HCT116 (cell line): ENCODE measurements around the gene NT5C3A. TPM values are rescaled to one million over a fixed set of nuclear protein-coding genes. Genes with fewer than 3 reads are reported as not detected.

Experiments
- ATAC-seq: fragments of 200-7000 bp; cut with Tn5 transposase; 2 replicates; pipeline ENCODE4 v1.9.1; 2020; ENCODE audit warnings: mild to moderate bottlenecking, moderate library complexity
- BruUV-seq: library from RNA; stranded (reverse); fragments of 400-500 nt; replicated peaks from 2 replicates; lab custom pipeline; 2021; lab: Mats Ljungman, UMichigan
- CTCF ChIA-PET: fragments of 300-600 bp; sonication (Branson Sonifier 250); formaldehyde crosslinking; loops from one replicate; lab custom pipeline; 2021; ENCODE audit warnings: antibody characterized with exemption; lab: Charles Lee
- POLR2A ChIA-PET: fragments of 300-600, 350-600 bp; sonication (Branson Sonifier 250); formaldehyde crosslinking; loops from one replicate; lab custom pipeline; 2021; ENCODE audit warnings: antibody characterized with exemption; lab: Charles Lee
- RAD21 ChIA-PET, 2 experiments: fragments of 300-600 bp; sonication (Branson Sonifier 250); formaldehyde crosslinking; loops; one replicate each; lab custom pipeline; 2023; ENCODE audit warnings: low total read pairs in 2 of 2; ENCODE audit not compliant: uncharacterized antibody in 2 of 2, unreplicated experiment in 2 of 2, low non-redundant PET in 1 of 2; lab: Charles Lee
- DNase-seq: peaks from one replicate; pipeline ENCODE4 v3.0.0-alpha.2; 2010; ENCODE audit warnings: low read depth, low spot score
- H2AFZ ChIP-seq: fragments of 200-600 bp; shearing (Covaris generic), sonication (generic); 2 replicates; pipeline ENCODE4 v1.6.1; 2017; ENCODE audit warnings: low read depth, mixed run types, mixed read lengths, antibody characterized with exemption, low read length; ENCODE audit not compliant: poor library complexity, severe bottlenecking
- H3K27ac ChIP-seq: 2 replicates; pipeline ENCODE4 v1.5.1; 2012; ENCODE audit warnings: low read depth, low read length
- H3K27me3 ChIP-seq: fragments of 200-600 bp; sonication (generic); 2 replicates; pipeline ENCODE4 v1.6.1; 2016; ENCODE audit warnings: mixed run types, low read length, mixed read lengths; ENCODE audit not compliant: insufficient read depth
- H3K36me3 ChIP-seq, 2 experiments: fragments of 200-500 bp in 1 of 2; fragments of 200-600 bp in 1 of 2; sonication (Bioruptor generic) in 1 of 2; sonication (generic) in 1 of 2; 2 replicates each; pipeline versions ENCODE4 v1.5.1 to v1.6.1; 2014 to 2016; ENCODE audit warnings: low read length in 2 of 2, inconsistent platforms in 1 of 2, mixed read lengths in 1 of 2, mixed run types in 1 of 2; ENCODE audit not compliant: insufficient read depth in 2 of 2, control insufficient read depth in 1 of 2
- H3K4me1 ChIP-seq, 2 experiments: fragments of 200-600 bp in 1 of 2; sonication (generic) in 1 of 2; 2 replicates each; pipeline versions ENCODE4 v1.5.1 to v1.6.1; 2012 to 2017; ENCODE audit warnings: low read length in 2 of 2, inconsistent platforms in 1 of 2, mild to moderate bottlenecking in 1 of 2, mixed read lengths in 1 of 2, mixed run types in 1 of 2, moderate library complexity in 1 of 2; ENCODE audit not compliant: insufficient read depth in 2 of 2, control insufficient read depth in 1 of 2
- H3K4me2 ChIP-seq: fragments of 200-600 bp; sonication (generic); 2 replicates; pipeline ENCODE4 v1.6.1; 2017; ENCODE audit warnings: mixed run types, low read length, mixed read lengths
- H3K4me3 ChIP-seq, 2 experiments: fragments of 200-600 bp in 1 of 2; sonication (generic) in 1 of 2; replicated peaks in 1 of 2; 2 replicates each; pipeline ENCODE4 v1.5.1; 2011 to 2016; ENCODE audit warnings: low read length in 2 of 2, control low read depth in 1 of 2, low read depth in 1 of 2, mild to moderate bottlenecking in 1 of 2, mixed read lengths in 1 of 2, mixed run types in 1 of 2
- H3K79me2 ChIP-seq: fragments of 200-600 bp; sonication (generic); 2 replicates; pipeline ENCODE4 v1.6.1; 2017; ENCODE audit warnings: mild to moderate bottlenecking, mixed run types, low read length, moderate library complexity, mixed read lengths; ENCODE audit not compliant: insufficient read depth
- H3K9ac ChIP-seq: fragments of 200-600 bp; sonication (generic); 2 replicates; pipeline ENCODE4 v1.6.1; 2016; ENCODE audit warnings: low read length, mixed read lengths
- H3K9me2 ChIP-seq: fragments of 200-600 bp; sonication (generic), shearing (Covaris generic); 2 replicates; pipeline ENCODE4 v1.6.1; 2017; ENCODE audit warnings: mixed run types, mild to moderate bottlenecking, moderate library complexity; ENCODE audit not compliant: insufficient read depth
- H3K9me3 ChIP-seq, 2 experiments: fragments of 200-500 bp in 1 of 2; fragments of 200-600 bp in 1 of 2; sonication (Bioruptor generic) in 1 of 2; sonication (generic) in 1 of 2; 2 replicates each; pipeline ENCODE4 v1.6.1; 2014 to 2017; ENCODE audit warnings: low read length in 2 of 2, mixed read lengths in 2 of 2, inconsistent platforms in 1 of 2, low read depth in 1 of 2, mild to moderate bottlenecking in 1 of 2, mixed run types in 1 of 2, moderate library complexity in 1 of 2; ENCODE audit not compliant: control insufficient read depth in 1 of 2, insufficient read depth in 1 of 2
- H4K20me1 ChIP-seq: fragments of 200-600 bp; sonication (generic), shearing (Covaris generic); 2 replicates; pipeline ENCODE4 v1.6.1; 2017; ENCODE audit warnings: mixed run types, mild to moderate bottlenecking, moderate library complexity; ENCODE audit not compliant: insufficient read depth
- CBX3 ChIP-seq: IDR thresholded peaks from 2 replicates; pipeline ENCODE4 v1.6.1; 2012; ENCODE audit warnings: low read depth
- CEBPB ChIP-seq: IDR thresholded peaks from 2 replicates; pipeline ENCODE4 v1.6.1; 2012; ENCODE audit warnings: low read depth
- ELF1 ChIP-seq: IDR thresholded peaks from 2 replicates; pipeline ENCODE4 v1.6.1; 2012; ENCODE audit warnings: low read depth, borderline replicate concordance
- FOSL1 ChIP-seq: IDR thresholded peaks from 2 replicates; pipeline ENCODE4 v1.6.1; 2012; ENCODE audit warnings: low read depth
- JUND ChIP-seq: IDR thresholded peaks from 2 replicates; pipeline ENCODE4 v1.6.1; 2012
- MAX ChIP-seq: IDR thresholded peaks from 2 replicates; pipeline ENCODE4 v1.6.1; 2012
- POLR2A ChIP-seq: IDR thresholded peaks from 2 replicates; pipeline ENCODE4 v1.7.0; 2011; ENCODE audit warnings: borderline replicate concordance; ENCODE audit not compliant: insufficient read depth, insufficient read length; ENCODE audit errors: extremely low read depth
- POLR2AphosphoS5 ChIP-seq: IDR thresholded peaks from 2 replicates; pipeline ENCODE4 v1.6.1; 2011; ENCODE audit warnings: mild to moderate bottlenecking, low read depth, low read length, moderate library complexity
- RAD21 ChIP-seq: IDR thresholded peaks from 2 replicates; pipeline ENCODE4 v1.6.1; 2012; ENCODE audit warnings: low read depth, mild to moderate bottlenecking
- SIN3A ChIP-seq: IDR thresholded peaks from 2 replicates; pipeline ENCODE4 v1.6.1; 2012; ENCODE audit warnings: low read depth
- SRF ChIP-seq: IDR thresholded peaks from 2 replicates; pipeline ENCODE4 v1.6.1; 2012; ENCODE audit warnings: low read depth
- ZNF274 ChIP-seq: fragments of 200-500 bp; sonication (Bioruptor generic); IDR thresholded peaks from 2 replicates; pipeline ENCODE4 v1.6.1; 2014; ENCODE audit warnings: mild to moderate bottlenecking, low read depth, low read length, inconsistent platforms
- intact Hi-C: fragments of 100-400 bp; cut with micrococcal nuclease; formaldehyde crosslinking; loops from 2 replicates; pipeline ENCODE4 v1.10.0; 2022
- total RNA-seq: library from RNA; stranded (reverse); gene quantifications from one replicate; pipeline ENCODE4 v1.2.1, GENCODE V29; 2021; ENCODE audit not compliant: unreplicated experiment
- TF ChIP-seq, protein P1 (sequence below): IDR thresholded peaks from 2 replicates; pipeline ENCODE4 v1.6.1; 2012; ENCODE audit warnings: low read depth
- TF ChIP-seq, protein P2 (sequence below), 3 experiments: fragments of 200-600 bp in 1 of 3; sonication (generic) in 1 of 3; IDR thresholded peaks in 2 of 3; conservative IDR thresholded peaks in 1 of 3; 2 replicates each; pipeline ENCODE4 v1.5.1; 2012 to 2017; ENCODE audit warnings: low read depth in 2 of 3, low read length in 2 of 3, antibody characterized with exemption in 1 of 3, borderline replicate concordance in 1 of 3, control low read depth in 1 of 3, mild to moderate bottlenecking in 1 of 3, mixed read lengths in 1 of 3, mixed run types in 1 of 3, moderate library complexity in 1 of 3; ENCODE audit not compliant: insufficient read depth in 1 of 3
- TF ChIP-seq, protein P3 (sequence below): IDR thresholded peaks from 2 replicates; pipeline ENCODE4 v1.6.1; 2011; ENCODE audit warnings: mild to moderate bottlenecking, low read length, moderate library complexity; ENCODE audit not compliant: insufficient replicate concordance; ENCODE audit errors: extremely low read depth

The NT5C3A gene
- total RNA-seq, 1 experiment from 2014 or later, result 32.5 TPM

- TF ChIP-seq, protein P1, sequence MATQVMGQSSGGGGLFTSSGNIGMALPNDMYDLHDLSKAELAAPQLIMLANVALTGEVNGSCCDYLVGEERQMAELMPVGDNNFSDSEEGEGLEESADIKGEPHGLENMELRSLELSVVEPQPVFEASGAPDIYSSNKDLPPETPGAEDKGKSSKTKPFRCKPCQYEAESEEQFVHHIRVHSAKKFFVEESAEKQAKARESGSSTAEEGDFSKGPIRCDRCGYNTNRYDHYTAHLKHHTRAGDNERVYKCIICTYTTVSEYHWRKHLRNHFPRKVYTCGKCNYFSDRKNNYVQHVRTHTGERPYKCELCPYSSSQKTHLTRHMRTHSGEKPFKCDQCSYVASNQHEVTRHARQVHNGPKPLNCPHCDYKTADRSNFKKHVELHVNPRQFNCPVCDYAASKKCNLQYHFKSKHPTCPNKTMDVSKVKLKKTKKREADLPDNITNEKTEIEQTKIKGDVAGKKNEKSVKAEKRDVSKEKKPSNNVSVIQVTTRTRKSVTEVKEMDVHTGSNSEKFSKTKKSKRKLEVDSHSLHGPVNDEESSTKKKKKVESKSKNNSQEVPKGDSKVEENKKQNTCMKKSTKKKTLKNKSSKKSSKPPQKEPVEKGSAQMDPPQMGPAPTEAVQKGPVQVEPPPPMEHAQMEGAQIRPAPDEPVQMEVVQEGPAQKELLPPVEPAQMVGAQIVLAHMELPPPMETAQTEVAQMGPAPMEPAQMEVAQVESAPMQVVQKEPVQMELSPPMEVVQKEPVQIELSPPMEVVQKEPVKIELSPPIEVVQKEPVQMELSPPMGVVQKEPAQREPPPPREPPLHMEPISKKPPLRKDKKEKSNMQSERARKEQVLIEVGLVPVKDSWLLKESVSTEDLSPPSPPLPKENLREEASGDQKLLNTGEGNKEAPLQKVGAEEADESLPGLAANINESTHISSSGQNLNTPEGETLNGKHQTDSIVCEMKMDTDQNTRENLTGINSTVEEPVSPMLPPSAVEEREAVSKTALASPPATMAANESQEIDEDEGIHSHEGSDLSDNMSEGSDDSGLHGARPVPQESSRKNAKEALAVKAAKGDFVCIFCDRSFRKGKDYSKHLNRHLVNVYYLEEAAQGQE, result no peak
- TF ChIP-seq ELF1 (no peak), SRF (no peak), FOSL1 (no peak), RAD21 (no peak), MAX (no peak), ZNF274 (no peak), POLR2AphosphoS5 (no peak)
- TF ChIP-seq, protein P2, sequence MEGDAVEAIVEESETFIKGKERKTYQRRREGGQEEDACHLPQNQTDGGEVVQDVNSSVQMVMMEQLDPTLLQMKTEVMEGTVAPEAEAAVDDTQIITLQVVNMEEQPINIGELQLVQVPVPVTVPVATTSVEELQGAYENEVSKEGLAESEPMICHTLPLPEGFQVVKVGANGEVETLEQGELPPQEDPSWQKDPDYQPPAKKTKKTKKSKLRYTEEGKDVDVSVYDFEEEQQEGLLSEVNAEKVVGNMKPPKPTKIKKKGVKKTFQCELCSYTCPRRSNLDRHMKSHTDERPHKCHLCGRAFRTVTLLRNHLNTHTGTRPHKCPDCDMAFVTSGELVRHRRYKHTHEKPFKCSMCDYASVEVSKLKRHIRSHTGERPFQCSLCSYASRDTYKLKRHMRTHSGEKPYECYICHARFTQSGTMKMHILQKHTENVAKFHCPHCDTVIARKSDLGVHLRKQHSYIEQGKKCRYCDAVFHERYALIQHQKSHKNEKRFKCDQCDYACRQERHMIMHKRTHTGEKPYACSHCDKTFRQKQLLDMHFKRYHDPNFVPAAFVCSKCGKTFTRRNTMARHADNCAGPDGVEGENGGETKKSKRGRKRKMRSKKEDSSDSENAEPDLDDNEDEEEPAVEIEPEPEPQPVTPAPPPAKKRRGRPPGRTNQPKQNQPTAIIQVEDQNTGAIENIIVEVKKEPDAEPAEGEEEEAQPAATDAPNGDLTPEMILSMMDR (IDR thresholded peaks at IDR 0.05 in 2 of 3, conservative IDR thresholded peaks at IDR 0.05 in 1 of 3; ENCODE audit: borderline replicate concordance in 1 of 3, insufficient read depth in 1 of 3, low read depth in 2 of 3, low read length in 2 of 3), result no peak
Observed at GRCh38 chr7:33087858-33088257, 25.3 kb upstream of the NT5C3A start (continued).

GRCh38 chr7:33087356-33087755 lies 24.8 kb upstream of the NT5C3A start:
- POLR2A ChIA-PET, result no interaction called here
- intact Hi-C loops, result no loop called here
- Histone ChIP-seq H3K4me1 (no peaks in the 10 kb centered on the region), H2AFZ (no peak overlapping the region), H3K4me3 (no peak overlapping the region), H3K4me2 (no peak overlapping the region), H3K27me3 (no peaks in the 10 kb centered on the region), H3K36me3 (no peaks in the 10 kb centered on the region), H3K9me2 (no peaks in the 10 kb centered on the region), H3K9ac (no peak overlapping the region), H3K9me3 (no peaks in the 10 kb centered on the region), H4K20me1 (no peaks in the 10 kb centered on the region), H3K27ac (no peak overlapping the region), H3K79me2 (no peaks in the 10 kb centered on the region)
- CTCF ChIA-PET, result no interaction called here
- BruUV-seq, result no TSS peak
- no peak for ATAC-seq
- RAD21 ChIA-PET, result no interaction called here
- DNase-seq, result no peak
- TF ChIP-seq SIN3A, result no peak
- TF ChIP-seq ZNF274, result no peak
- TF ChIP-seq POLR2A, result no peak
- no peak for TF ChIP-seq MAX
- TF ChIP-seq CBX3, result no peak
- TF ChIP-seq, protein P2 (IDR thresholded peaks at IDR 0.05 in 2 of 3, conservative IDR thresholded peaks at IDR 0.05 in 1 of 3; ENCODE audit: borderline replicate concordance in 1 of 3, insufficient read depth in 1 of 3, low read depth in 2 of 3, low read length in 2 of 3), result no peak
- no peak for TF ChIP-seq RAD21
- no peak for TF ChIP-seq CEBPB
- no peak for TF ChIP-seq ELF1
- TF ChIP-seq, protein P3, sequence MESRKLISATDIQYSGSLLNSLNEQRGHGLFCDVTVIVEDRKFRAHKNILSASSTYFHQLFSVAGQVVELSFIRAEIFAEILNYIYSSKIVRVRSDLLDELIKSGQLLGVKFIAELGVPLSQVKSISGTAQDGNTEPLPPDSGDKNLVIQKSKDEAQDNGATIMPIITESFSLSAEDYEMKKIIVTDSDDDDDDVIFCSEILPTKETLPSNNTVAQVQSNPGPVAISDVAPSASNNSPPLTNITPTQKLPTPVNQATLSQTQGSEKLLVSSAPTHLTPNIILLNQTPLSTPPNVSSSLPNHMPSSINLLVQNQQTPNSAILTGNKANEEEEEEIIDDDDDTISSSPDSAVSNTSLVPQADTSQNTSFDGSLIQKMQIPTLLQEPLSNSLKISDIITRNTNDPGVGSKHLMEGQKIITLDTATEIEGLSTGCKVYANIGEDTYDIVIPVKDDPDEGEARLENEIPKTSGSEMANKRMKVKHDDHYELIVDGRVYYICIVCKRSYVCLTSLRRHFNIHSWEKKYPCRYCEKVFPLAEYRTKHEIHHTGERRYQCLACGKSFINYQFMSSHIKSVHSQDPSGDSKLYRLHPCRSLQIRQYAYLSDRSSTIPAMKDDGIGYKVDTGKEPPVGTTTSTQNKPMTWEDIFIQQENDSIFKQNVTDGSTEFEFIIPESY, result no peak
- TF ChIP-seq JUND, result no peak
